GM19467 (cell line): ENCODE measurements around the gene VANGL2.

Experiments used
- ATAC-seq: cut with Tn5 transposase; IDR thresholded peaks from one replicate; pipeline ENCODE4 v1.9.1; 2021; ENCODE audit warnings: mild to moderate bottlenecking, moderate library complexity; ENCODE audit not compliant: unreplicated experiment

VANGL2 gene

GRCh38 chr1:160425847-160426246 lies 25.5 kb downstream of the VANGL2 start:
- no peak for ATAC-seq

GRCh38 chr1:160427625-160428024 lies 27.3 kb downstream of the VANGL2 start:
- ATAC-seq, result no peak

GRCh38 chr1:160428053-160428452 lies 27.7 kb downstream of the VANGL2 start:
- ATAC-seq, result no peak

- no peak for ATAC-seq
These were observed 28.3 kb downstream of the VANGL2 start for GRCh38 chr1:160428655-160429054.

GRCh38 chr1:160429125-160429561 lies 28.8 kb downstream of the VANGL2 start:
- ATAC-seq, result no peak

- ATAC-seq, result no peak
These were observed 29.6 kb downstream of the VANGL2 start for GRCh38 chr1:160429702-160430535.

GRCh38 chr1:160431006-160431405 lies 30.6 kb downstream of the VANGL2 start:
- ATAC-seq, result no peak

- ATAC-seq, result no peak
These were observed 31.2 kb downstream of the VANGL2 start for GRCh38 chr1:160431571-160431970.

- ATAC-seq, result peak; percentile 43
These were observed 32.0 kb downstream of the VANGL2 start for GRCh38 chr1:160432371-160432786.

GRCh38 chr1:160436966-160437365 lies 36.6 kb downstream of the VANGL2 start:
- ATAC-seq, result no peak

GRCh38 chr1:160437432-160438316 lies 37.3 kb downstream of the VANGL2 start:
- peak; percentile 72 for ATAC-seq

GRCh38 chr1:160438317-160438918 lies 38.1 kb downstream of the VANGL2 start:
- ATAC-seq, result no peak

- no peak for ATAC-seq
These were observed 38.6 kb downstream of the VANGL2 start for GRCh38 chr1:160438935-160439334.

GRCh38 chr1:160439718-160440117 lies 39.4 kb downstream of the VANGL2 start:
- ATAC-seq, result no peak

- ATAC-seq, result no peak
These were observed 46.7 kb downstream of the VANGL2 start for GRCh38 chr1:160446945-160447600.

GRCh38 chr1:160449494-160449893 lies 49.1 kb downstream of the VANGL2 start:
- no peak for ATAC-seq

GRCh38 chr1:160451119-160451858 lies 50.9 kb downstream of the VANGL2 start:
- ATAC-seq, result peak; percentile 46

GRCh38 chr1:160451859-160452232 lies 51.5 kb downstream of the VANGL2 start:
- ATAC-seq, result peak; percentile 37

- ATAC-seq, result peak; percentile 48
These were observed 53.1 kb downstream of the VANGL2 start for GRCh38 chr1:160453443-160453842.
